HG03354 (cell line): ENCODE measurements around the gene RNF103.

Source experiments
- ATAC-seq: cut with Tn5 transposase; IDR thresholded peaks from one replicate; pipeline ENCODE4 v1.9.1; 2021; ENCODE audit warnings: mild to moderate bottlenecking; ENCODE audit not compliant: unreplicated experiment, poor library complexity, severe bottlenecking

Gene RNF103

DNA sequence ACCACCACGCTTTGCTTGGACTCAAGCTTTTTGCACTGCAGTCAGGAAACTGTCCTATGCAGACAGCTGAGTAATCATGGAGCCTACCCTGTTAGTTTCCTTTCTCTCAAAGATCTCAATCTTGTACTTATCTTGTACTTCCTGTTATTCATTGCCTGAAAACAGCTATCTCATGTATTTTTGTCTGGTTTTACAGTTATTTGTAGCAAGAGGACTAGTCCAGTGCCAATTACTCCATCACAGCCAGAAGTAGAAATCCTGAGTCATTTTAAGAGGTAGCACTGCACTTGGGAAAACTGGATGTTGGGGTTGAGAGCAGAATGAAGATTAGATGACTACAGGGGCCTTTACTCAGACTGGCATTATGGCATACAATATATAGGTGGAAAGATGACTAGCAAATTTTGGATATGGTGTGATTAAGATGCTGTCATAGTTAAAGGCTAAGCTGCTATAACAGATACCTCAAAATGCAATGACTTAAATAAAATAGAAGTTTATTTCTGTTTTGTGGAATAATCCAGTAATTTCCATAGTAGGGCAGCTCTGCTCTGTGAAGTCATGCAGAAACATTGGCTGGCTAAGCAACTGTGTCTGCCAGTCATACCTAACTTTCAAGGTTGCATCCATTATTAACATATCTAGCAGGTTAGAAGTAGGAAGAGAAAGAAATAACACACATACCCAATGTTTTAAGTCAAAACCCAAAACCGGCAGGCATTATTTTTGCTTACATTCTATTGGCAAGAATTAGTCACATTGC lies 39.3 kb downstream of the RNF103 start:
- no peak for ATAC-seq

- ATAC-seq = no peak
Measured at GRCh38 chr2:86580560-86580959, 43.1 kb downstream of the RNF103 start.

- ATAC-seq = no peak
Measured at GRCh38 chr2:86577817-86578456, 45.7 kb downstream of the RNF103 start.

- no peak for ATAC-seq
Measured at GRCh38 chr2:86570059-86570458, 53.6 kb downstream of the RNF103 start.

DNA sequence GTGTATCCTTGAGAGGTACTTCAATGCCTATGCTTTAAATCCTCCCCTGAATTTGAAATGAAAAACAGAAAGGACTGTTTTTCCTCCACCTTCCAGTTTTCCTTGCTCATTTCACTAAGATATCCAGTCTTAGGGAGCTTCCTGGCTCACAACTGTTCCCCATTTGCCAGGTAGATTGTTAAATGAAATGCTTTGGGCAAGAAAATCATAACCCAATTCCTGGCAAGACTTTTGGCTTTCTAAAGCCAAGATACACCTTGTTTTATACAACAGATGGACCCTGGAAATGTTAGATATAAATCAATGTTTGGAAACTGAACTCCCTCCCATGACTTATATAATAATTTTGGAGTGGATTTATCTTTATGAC lies 56.9 kb downstream of the RNF103 start:
- no peak for ATAC-seq

DNA sequence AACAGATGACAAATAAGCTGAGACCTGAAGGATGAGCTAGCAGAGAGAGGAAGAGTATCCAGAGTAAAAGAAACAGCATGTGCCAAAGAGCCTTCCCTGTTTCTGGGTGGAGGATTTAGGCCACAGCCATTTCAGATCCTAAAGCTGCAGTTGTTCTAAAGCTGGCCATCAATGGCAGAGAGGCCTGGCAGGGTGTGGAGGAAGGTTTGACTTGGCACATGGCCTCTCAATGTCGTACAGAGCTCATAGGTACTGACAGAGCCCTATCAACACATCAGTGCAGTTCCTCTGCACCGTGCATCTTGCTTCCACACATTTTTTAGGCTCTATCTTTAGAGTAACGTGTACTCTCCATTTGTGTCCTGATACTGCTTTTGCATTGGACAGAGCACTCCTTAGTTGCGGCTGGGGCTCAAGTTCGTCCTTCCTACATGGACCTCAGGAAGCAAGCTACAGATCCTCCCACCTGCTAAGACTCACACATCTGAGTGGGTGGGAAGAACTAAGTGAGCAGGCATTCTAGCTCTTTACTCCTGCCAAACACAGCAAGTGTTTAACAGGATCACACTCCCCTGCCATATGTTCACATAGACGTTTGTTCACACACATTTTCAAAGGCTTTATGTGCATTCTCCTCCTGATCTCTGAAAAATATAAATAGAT lies 57.4 kb downstream of the RNF103 start:
- ATAC-seq = no peak

GRCh38 chr2:86563650-86564061 lies 60.0 kb downstream of the RNF103 start:
- no peak for ATAC-seq

DNA sequence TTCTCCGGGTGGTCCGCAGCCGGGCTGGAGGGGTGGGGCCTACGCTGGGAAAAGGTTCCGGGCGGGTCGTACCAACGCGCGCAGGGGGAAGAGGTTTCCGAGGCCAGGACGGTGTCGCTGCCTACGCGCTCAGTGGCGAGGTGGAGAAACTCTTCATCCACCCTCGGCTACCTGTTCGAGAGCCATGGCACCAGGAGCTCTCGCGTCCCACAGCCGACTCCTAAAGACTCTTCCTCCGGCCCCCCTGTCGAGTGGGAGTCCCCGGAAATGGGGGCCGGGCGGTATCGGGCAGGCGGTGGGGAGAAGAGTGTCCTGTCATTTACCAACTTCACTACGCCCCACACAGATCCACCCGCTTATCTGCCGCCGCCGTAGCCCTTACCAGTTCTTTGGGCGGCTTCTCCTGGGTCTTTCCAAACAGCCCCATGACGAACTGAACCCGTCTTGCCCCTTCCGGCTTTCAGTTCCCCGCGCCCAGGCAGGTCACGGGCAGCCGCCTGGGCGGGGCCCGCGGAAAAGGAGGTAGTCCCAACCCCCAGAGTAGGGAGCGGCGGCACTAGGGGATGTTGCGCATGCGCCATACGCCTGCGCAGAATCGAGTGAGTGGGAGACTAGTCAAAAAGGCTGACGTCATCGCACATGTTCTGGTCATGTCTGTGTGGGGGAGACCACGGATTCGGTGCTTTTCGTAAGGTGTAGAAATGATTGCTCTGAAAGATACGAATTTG lies 60.6 kb downstream of the RNF103 start, which contains the start of gene CHMP3:
Gene CHMP3 (minus strand): TSS at position 522 of the 728 bp plus-strand sequence. CDS start 95 bp downstream, at position 427.
- peak; percentile 91 for ATAC-seq

DNA sequence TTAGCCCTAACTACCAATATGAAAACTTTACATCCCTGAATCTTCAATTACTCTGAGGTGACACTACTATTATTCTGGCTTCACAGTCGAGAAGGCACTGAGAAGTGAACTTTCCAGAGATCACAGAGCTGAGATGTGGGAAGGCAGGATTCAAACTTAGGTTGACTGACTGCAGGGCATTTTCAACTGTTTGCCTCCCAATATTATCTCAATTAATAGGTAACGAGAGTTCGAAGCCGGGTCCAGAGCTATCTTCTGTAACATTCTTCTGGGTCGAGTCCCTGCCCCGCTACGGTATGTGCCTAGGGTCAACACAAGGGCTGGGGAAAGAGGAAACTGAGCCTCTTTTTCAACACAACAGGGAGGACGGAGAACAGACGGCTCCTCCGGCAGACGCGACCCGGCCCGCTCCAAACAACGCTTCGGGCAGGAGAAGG lies 61.2 kb downstream of the RNF103 start:
- no peak for ATAC-seq

DNA sequence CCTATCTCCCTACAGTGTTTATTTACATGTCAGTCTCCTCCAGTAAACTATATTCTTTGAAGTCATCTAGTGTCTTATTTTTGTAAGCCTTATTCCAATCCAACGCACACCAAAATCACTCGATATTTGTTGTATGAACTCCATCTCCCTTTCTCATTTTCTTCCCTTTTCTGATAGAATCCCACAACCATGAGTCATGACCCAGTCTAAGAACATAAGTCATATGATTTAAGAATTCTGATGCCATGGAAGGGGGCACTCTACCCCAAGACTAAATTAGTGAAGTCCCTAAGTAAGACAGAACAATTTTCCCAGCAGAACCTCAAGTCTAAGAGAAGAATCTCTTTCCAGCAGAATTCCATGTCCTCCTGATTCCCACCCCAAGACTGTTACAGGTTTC lies 65.8 kb downstream of the RNF103 start:
- ATAC-seq = no peak

GRCh38 chr2:86556508-86556907 lies 67.2 kb downstream of the RNF103 start:
- ATAC-seq = no peak
